Large intestine (tissue), 3 donors: ENCODE measurements around the gene NUB1. TPM values are rescaled to one million over a fixed set of nuclear protein-coding genes. Genes with fewer than 3 reads are reported as not detected.
A peak's percentile ranks its signal among the peaks of the same experiment; 100 is the strongest.

Experiments used
- DNase-seq, 2 donors: peaks; one replicate each; pipeline versions ENCODE4 v3.0.0 to v3.0.0-alpha.2; 2013
- H3K27ac ChIP-seq: one replicate; pipeline ENCODE4 v1.5.1; 2013; ENCODE audit warnings: low read length
- H3K27me3 ChIP-seq: 2 replicates; pipeline ENCODE4 v1.6.1; 2013; ENCODE audit warnings: low read length; ENCODE audit not compliant: control insufficient read depth, insufficient read depth
- H3K36me3 ChIP-seq: 2 replicates; pipeline ENCODE4 v1.6.1; 2013; ENCODE audit warnings: low read length; ENCODE audit not compliant: control insufficient read depth, insufficient read depth
- H3K4me1 ChIP-seq: one replicate; pipeline ENCODE4 v1.6.1; 2013; ENCODE audit warnings: low read length; ENCODE audit not compliant: control insufficient read depth, insufficient read depth
- H3K4me3 ChIP-seq: one replicate; pipeline ENCODE4 v1.5.1; 2013; ENCODE audit warnings: low read length
- H3K9me3 ChIP-seq: one replicate; pipeline ENCODE4 v1.6.1; 2013; ENCODE audit warnings: mild to moderate bottlenecking, low read depth, low read length, moderate library complexity; ENCODE audit not compliant: control insufficient read depth
- WGBS: methylation state at CpG from one replicate; pipeline ENCODE4 v1.1.5; 2013; ENCODE audit warnings: low lambda C conversion rate; ENCODE audit not compliant: insufficient coverage; 5-methylcytosine and 5-hydroxymethylcytosine counted together
- polyA plus RNA-seq: library from polyadenylated mRNA; unstranded; fragments of 120-200 nt; gene quantifications from one replicate; pipeline ENCODE4 v1.2.1, GENCODE V29; 2013

The NUB1 gene
- polyA plus RNA-seq, 1 donor, result 52.5 TPM

DNA sequence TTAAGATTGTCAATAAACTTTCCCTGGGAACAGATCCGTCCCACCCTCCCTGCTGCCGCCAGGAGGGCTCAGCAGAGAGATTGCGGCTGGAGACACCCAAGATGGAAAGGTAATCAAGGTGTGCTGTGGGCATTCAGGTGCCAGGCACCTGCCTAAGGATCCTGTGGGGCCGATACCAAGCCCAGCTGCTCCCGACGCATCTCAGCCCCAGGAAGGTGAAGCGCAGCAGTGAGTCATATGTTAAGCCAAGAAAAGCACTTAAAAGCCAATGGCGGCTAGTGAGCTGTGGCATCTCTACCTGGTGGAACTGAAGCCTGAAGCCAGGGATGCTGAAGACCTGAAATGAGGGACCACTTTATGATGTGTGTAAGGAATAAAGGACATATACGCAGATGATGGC, 62.2 kb downstream of the NUB1 start:
- peaks cover 18% of the 10 kb centered on the region for H3K4me1 ChIP-seq
- DNase-seq, result no peak
- no peaks in the 10 kb centered on the region for H3K36me3 ChIP-seq
- H3K9me3 ChIP-seq, result peaks cover under 1% of the 10 kb centered on the region
- no peak overlapping the region for H3K4me3 ChIP-seq
- peak overlapping the region; percentile 37 for H3K27ac ChIP-seq
- 92% methylated on average over 1 of the region's 9 CpGs for WGBS
- peaks cover 14% of the 10 kb centered on the region for H3K27me3 ChIP-seq

DNA sequence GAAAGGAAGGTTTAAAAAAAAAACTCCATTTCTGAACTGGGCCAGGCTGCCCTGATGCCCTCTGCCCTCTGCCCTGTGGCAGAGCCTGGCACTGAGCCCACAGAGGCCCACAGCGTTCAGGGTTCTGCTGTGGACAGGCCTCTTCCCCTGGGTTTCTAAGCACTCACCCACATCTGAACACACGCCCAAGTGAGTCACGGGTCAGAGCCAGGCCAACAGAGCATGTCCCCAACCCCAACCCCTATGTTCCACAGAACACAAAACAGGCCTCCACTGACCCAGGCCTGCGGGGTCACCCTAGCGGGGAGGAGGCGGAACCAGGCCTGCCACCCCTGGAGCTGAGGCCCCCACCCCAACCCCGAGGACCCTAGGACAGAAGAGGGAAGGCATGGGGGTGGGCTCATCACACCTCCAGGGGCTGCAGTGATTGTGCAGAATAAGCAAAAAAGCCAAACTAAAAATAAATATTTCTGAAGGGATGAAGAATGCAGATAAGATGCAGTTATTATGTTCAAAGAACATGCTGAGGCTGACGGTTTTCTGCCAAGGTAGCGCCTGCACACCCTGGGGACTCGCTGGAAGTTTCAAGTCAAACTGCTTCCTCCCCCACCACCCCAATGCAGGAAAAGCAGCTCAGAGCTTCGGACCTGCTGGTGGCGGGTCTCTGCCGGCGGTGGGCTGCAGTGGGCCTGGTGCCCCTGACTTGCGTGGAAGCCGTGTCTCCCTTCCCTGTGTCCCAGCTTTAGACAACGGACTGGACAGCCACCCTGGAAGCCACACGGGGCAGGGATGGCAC, 62.8 kb downstream of the NUB1 start:
- peak overlapping the region; percentile 37 for H3K27ac ChIP-seq
- 100% methylated on average over 1 of the region's 18 CpGs for WGBS

DNA sequence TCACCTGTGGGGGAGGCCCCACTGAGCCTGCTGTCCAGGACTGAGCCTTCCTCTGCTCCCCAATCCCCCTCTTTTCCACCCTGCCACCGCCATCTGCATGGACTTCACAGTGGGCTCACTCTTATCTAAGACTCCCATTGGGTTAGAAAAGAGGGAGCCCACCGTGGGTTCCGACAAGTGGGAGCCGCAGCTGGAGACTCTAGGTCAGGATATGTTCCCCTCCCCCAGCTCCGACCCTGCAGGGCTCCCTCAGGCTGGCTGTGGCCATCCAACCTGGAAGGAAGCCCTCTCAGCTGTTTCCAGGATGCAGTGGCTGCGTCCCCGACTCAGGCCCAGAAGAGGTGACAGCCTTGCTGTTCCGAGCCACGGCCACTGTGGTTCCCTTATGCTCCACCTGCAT, 63.4 kb downstream of the NUB1 start:
- no peak for DNase-seq
- Histone ChIP-seq H3K4me3 (no peak overlapping the region), H3K4me1 (peaks cover 23% of the 10 kb centered on the region), H3K27ac (no peak overlapping the region), H3K27me3 (peaks cover 27% of the 10 kb centered on the region), H3K36me3 (no peaks in the 10 kb centered on the region), H3K9me3 (peaks cover under 1% of the 10 kb centered on the region)
- no CpG with 5 or more reads among the region's 9 CpGs for WGBS

More for the DNA sequence above, 62.8 kb downstream of the NUB1 start:
- H3K9me3 ChIP-seq, result no peaks in the 10 kb centered on the region
- H3K4me3 ChIP-seq, result no peak overlapping the region
- peak in 1 of 2 donors; percentile 33 for DNase-seq
- no peaks in the 10 kb centered on the region for H3K36me3 ChIP-seq
- peaks cover 21% of the 10 kb centered on the region for H3K27me3 ChIP-seq
- peaks cover 22% of the 10 kb centered on the region for H3K4me1 ChIP-seq

DNA sequence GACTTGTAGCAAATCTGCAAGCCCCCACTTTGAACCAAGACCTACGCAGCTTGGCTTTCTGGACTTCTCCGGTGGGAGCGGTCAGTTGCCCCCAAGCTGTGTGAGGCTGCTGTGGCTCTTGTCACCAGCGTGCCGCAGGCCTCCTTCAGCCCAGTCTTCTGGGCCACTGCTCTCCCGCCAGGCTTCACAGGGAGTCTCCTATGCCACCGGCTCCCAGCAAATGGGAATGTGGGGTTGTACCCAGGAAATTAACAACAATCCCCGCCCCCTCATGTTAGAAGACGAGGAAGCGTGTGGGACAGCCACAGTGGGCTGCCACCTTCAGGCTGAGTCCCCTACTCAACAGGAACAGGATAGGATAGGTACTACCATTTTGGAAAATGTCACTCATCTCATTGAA, 64.0 kb downstream of the NUB1 start:
- WGBS, result no CpG with 5 or more reads among the region's 10 CpGs

DNA sequence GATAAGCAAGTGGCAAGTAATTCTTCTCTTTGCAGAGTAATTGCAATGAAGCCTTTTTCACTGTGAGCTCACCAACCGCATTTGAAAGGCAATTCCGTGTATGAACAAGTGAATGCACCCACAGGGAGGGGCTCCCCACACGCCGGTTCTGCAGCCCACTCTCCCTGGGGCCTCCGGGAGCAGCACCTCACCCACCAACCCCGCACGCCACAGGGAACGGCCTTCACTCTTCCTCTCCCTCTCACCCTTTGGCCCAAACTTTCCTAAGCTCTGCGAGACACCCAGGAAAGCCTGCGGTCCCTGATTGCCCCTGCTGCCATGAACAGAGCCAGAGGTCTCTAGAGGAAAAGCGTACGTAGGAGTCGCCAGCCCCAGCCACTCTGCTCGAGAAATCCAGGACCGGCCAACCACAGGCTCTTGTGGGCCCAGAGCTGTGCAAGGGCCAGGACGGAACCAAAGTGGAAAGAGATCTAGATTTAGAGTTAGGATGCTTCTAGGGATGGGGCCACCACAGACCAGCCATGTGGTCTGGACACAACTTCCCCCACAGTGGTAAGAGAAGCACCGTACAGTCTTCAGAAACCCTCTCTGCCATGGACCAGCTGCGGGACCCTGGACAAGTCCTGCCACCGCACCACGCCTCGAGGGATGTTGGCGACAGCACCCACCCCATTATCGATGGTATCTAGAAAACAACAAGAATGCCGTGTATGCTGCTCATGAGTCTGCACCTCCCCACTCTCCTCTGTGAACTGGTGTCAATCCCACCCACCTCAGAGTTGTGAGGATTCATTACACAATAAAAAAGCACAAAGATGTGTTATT, 64.7 kb downstream of the NUB1 start:
- Histone ChIP-seq H3K27ac (no peak overlapping the region), H3K4me1 (peaks cover 31% of the 10 kb centered on the region), H3K4me3 (no peak overlapping the region), H3K27me3 (peaks cover 39% of the 10 kb centered on the region), H3K36me3 (no peaks in the 10 kb centered on the region), H3K9me3 (peaks cover 9% of the 10 kb centered on the region)
- WGBS, result 100% methylated on average over 1 of the region's 24 CpGs
- DNase-seq, result no peak

More for the DNA sequence above, 64.0 kb downstream of the NUB1 start:
- no peak overlapping the region for H3K4me3 ChIP-seq
- H3K4me1 ChIP-seq, result peaks cover 28% of the 10 kb centered on the region
- peaks cover 32% of the 10 kb centered on the region for H3K27me3 ChIP-seq
- no peaks in the 10 kb centered on the region for H3K36me3 ChIP-seq
- no peak overlapping the region for H3K27ac ChIP-seq
- H3K9me3 ChIP-seq, result peaks cover 6% of the 10 kb centered on the region
- no peak for DNase-seq

DNA sequence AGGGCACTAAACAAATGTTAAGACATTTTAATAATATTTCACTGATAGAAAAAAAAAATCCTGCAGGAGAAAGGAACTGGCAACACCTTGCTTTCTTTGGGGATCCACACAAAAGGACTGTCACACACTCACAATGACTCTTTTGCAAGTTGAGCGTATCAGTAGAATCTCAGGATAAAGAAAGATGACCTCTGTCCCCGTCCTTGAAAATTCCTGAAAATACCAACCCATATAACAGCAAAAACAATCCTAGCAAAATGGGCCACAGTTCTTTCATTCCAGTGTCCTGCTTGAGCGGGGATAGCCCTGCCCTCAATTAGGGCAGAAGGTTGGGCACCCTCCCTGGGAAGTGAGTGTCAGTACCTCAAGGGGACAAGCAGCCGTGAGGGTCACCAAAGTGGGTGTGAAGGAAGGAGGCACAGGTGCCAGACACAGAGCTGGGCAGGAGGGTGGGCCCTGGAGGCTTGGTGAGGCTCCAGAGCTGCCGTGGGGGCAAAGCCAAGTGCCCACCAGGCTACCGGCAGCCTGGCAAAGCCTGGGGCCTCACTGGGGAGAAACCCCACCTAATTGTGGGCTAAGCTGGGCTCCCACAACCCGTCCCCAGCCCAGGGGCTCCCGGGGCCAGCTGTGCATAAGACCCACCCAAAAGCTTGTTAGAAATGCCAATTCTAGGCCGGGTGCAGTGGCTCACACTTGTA, 65.4 kb downstream of the NUB1 start:
- no peaks in the 10 kb centered on the region for H3K36me3 ChIP-seq
- H3K4me3 ChIP-seq, result no peak overlapping the region
- peaks cover 9% of the 10 kb centered on the region for H3K9me3 ChIP-seq

DNA sequence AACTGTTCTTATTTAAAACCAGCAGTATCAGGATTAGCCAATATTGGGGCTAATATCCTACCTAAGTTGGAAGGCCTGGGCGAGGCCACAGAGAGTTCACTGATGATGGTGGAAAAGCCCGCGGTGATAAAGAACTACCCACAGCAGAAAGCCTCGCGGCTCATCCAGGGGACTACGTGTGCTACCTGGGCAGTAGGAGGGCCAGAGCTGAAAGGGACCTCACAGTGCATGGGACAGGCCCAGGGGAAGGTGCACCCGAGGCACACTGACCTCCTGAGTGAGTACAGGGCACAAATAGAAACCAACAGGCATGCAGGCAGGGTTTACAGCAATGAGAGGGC, 66.9 kb downstream of the NUB1 start:
- H3K27me3 ChIP-seq, result peaks cover 58% of the 10 kb centered on the region
- H3K36me3 ChIP-seq, result no peaks in the 10 kb centered on the region
- peaks cover 9% of the 10 kb centered on the region for H3K9me3 ChIP-seq
- WGBS, result no CpG with 5 or more reads among the region's 7 CpGs
- peak overlapping the region; percentile 31 for H3K4me3 ChIP-seq
- no peak for DNase-seq
- H3K27ac ChIP-seq, result no peak overlapping the region
- peaks cover 30% of the 10 kb centered on the region for H3K4me1 ChIP-seq

More for the DNA sequence above, 65.4 kb downstream of the NUB1 start:
- whole genome bisulfite sequencing, result 100% methylated on average over 1 of the region's 9 CpGs
- Histone ChIP-seq H3K4me1 (peaks cover 31% of the 10 kb centered on the region), H3K27me3 (peaks cover 47% of the 10 kb centered on the region), H3K27ac (no peak overlapping the region)
- no peak for DNase-seq

DNA sequence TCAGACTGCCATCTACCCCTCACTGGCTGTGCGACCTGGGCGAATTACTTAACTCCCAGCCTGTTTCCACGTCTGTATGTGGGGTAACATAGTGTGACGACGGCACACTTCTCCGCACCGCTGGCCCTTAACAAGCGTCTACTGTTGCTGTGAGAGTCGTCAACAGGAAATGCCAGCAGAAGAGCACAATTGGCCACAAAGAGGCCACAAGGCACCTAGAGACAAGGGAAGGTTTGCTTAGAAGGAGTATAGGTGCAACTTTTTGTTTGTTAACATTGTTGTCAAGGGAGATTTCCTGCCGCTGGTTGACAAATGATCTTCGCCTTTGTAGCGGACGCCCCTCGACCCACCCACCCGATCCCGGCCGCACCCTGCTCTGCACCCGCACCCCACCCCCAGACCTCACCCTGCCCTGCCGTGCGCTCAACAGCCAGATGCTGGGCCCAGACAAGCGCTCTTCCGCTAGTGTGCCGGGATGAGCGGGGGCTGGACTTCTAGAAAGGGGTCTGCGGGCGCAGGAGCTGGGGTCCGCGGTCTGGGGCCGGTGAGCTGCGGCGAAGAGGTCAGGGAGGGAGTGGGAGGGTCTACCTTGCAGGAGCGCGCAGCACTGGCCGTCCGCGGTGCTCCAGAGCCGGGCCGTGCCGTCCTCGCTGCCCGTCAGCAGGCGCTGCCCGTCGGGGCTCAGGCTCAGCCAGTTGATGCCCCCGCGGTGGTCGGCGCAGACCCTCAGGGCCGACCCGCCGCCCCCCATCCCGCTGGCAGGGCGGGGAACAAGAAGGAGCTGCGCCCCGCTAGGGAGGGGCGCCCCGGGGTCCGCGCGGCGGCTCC, 67.4 kb downstream of the NUB1 start:
- DNase-seq, result peak in 1 of 2 donors; percentile 52
- Histone ChIP-seq H3K27ac (no peak overlapping the region), H3K4me3 (peak overlapping the region; percentile 31), H3K9me3 (peaks cover 9% of the 10 kb centered on the region), H3K27me3 (peaks cover 60% of the 10 kb centered on the region), H3K4me1 (peaks cover 24% of the 10 kb centered on the region), H3K36me3 (no peaks in the 10 kb centered on the region)
- no CpG with 5 or more reads among the region's 61 CpGs for WGBS

DNA sequence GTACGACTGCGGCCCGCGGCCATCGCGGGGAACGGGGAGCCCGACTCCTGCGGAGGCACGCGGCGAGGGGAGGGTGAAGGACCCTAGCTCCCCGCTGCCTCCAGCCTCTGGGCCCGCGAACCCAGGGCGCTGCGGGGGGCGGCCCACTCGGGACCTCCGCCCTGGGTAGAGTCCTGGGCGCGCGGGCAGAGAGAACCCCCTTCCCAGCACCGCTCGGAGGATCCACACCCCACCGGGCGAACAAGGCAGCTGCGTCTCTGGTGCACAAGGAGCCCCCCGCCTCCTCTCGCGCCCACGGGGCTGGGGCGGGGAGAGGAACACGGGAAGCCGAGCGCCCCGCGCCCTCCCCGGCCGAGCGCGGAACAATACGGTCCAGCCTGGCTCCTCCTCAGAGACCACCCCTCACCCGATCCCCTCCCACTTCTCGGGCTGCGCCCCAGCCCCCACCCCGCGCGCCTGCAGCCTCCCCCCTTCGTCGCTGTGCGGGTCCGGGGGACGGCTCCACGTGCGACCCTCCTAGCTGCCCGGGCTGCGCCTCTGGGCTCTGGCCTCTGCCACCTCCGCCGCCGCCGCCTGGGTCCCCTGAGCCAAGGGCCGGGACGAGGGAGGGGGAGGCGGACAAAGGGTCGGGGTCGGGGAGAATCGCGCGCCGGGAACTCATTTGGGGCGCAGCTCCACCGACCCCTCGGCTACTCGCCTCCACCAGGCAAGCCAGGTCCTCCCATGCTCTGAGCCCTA, 68.2 kb downstream of the NUB1 start, which contains the start of gene WDR86:
Gene WDR86 (minus strand): TSS at position 372 of the 738 bp plus-strand sequence. CDS start 449 bp downstream, outside the sequence.
- DNase-seq, result peak; percentile 30 to 33

More for the DNA sequence above, 68.2 kb downstream of the NUB1 start, which contains the start of gene WDR86:
- Histone ChIP-seq H3K4me3 (peak within 1 kb of the TSS; percentile 63), H3K27ac (peak within 1 kb of the TSS; percentile 17), H3K4me1 (peaks cover 21% of the 10 kb centered on the region), H3K36me3 (no peaks in the 10 kb centered on the region), H3K9me3 (peaks cover 9% of the 10 kb centered on the region), H3K27me3 (peaks cover 64% of the 10 kb centered on the region)
- WGBS, result no CpG with 5 or more reads among the region's 75 CpGs
